Aorta (tissue), 5 donors: ENCODE measurements around the gene ZNF319. TPM values are rescaled to one million over a fixed set of nuclear protein-coding genes. Genes with fewer than 3 reads are reported as not detected.

ENCODE experiments used
- ATAC-seq: fragments of 200-7000 bp; cut with Tn5 transposase; one replicate; pipeline ENCODE4 v1.9.1; 2022; ENCODE audit warnings: moderate library complexity; ENCODE audit not compliant: low FRiP score
- DNase-seq, 2 donors: peaks; one replicate each; pipeline ENCODE4 v3.0.0-alpha.2; 2020
- H3K27ac ChIP-seq, 2 donors: one replicate each; pipeline ENCODE4 v1.5.1; 2013; ENCODE audit warnings: low read length in 2 of 2, mild to moderate bottlenecking in 2 of 2, moderate library complexity in 2 of 2, control low read depth in 1 of 2, inconsistent platforms in 1 of 2, low read depth in 1 of 2
- H3K27me3 ChIP-seq, 2 donors: one replicate each; pipeline ENCODE4 v1.6.1; 2013; ENCODE audit warnings: control low read depth in 1 of 2, low read length in 1 of 2, mild to moderate bottlenecking in 1 of 2, moderate library complexity in 1 of 2; ENCODE audit not compliant: insufficient read depth in 2 of 2, control insufficient read depth in 1 of 2
- H3K36me3 ChIP-seq, 2 donors: one replicate each; pipeline ENCODE4 v1.6.1; 2013; ENCODE audit warnings: control low read depth in 1 of 2, low read length in 1 of 2, mild to moderate bottlenecking in 1 of 2; ENCODE audit not compliant: insufficient read depth in 2 of 2, control insufficient read depth in 1 of 2
- H3K4me1 ChIP-seq, 2 donors: one replicate each; pipeline ENCODE4 v1.6.1; 2013; ENCODE audit warnings: low read length in 2 of 2, control low read depth in 1 of 2, mild to moderate bottlenecking in 1 of 2, moderate library complexity in 1 of 2; ENCODE audit not compliant: insufficient read depth in 2 of 2, control insufficient read depth in 1 of 2
- H3K4me3 ChIP-seq, 2 donors: one replicate each; pipeline ENCODE4 v1.5.1; 2013; ENCODE audit warnings: low read length in 2 of 2, control low read depth in 1 of 2, mild to moderate bottlenecking in 1 of 2
- H3K9me3 ChIP-seq: one replicate; pipeline ENCODE4 v1.6.1; 2013; ENCODE audit warnings: mild to moderate bottlenecking, low read length; ENCODE audit not compliant: control insufficient read depth
- WGBS, 2 donors: extraction: QIAGEN DNeasy Blood & Tissue Kit; methylation state at CpG; one replicate each; pipeline ENCODE4 v1.1.7; 2013; 5-methylcytosine and 5-hydroxymethylcytosine counted together
- intact Hi-C, 2 donors: fragments of 100-400 bp; cut with DNase I; formaldehyde crosslinking; loops; one replicate each; pipeline versions ENCODE4 v1.14.2 to v1.15.0; 2022
- polyA plus RNA-seq, 2 donors: library from polyadenylated mRNA; stranded (reverse); fragments of 200-250 nt; gene quantifications; one replicate each; pipeline ENCODE4 v1.2.3, GENCODE V29; 2013
- total RNA-seq, 2 donors: library from RNA; stranded (reverse); fragmentation: NEBNext Ultra II Directional; extraction: Animal tissue kit (Norgen Biotek cat#: 25700); gene quantifications; one replicate each; pipeline ENCODE4 v1.2.1, GENCODE V29; 2021
- donor health status: healthy with polysubstance abuse.
- donor health status: Bipolar disorder and iron deficiency.
- donor health status: DM: no; HTN: no; CAD: no.
- donor health status: DM: no; HTN: no; CAD: no.
- donor health status: DM: yes; HTN: yes; CAD: no.

Gene ZNF319
- total and polyA plus RNA-seq, 4 donors: 1.6 to 10.6 (median 5.6) TPM

GRCh38 chr16:58025351-58026138, 25.1 kb upstream of the ZNF319 start, which contains the start of gene MMP15:
TSS of gene MMP15 (plus strand) at chr16:58025754. CDS start at chr16:58026351, 597 bp downstream.
- peak; percentile 73 for ATAC-seq
- Histone ChIP-seq H3K4me3 (peak within 1 kb of the TSS; percentile 20 to 49), H3K9me3 (no peaks in the 10 kb centered on the region), H3K27me3 (no peaks in the 10 kb centered on the region), H3K27ac (peak within 1 kb of the TSS in 1 of 2 donors; percentile 14), H3K36me3 (no peaks in the 10 kb centered on the region), H3K4me1 (no peaks in the 10 kb centered on the region)
- WGBS, 2 donors: 0 to 1% methylated on average over 60 to 90 of the region's 90 CpGs
- intact Hi-C loops: loop anchor here (5.0 to 10.0 kb wide), 2 partner anchors 172 to 469 kb away; partner anchors contain the start of gene CSNK2A2 (in 2 of the 2)
- DNase-seq: peak; percentile 73 to 89

- no peaks in the 10 kb centered on the region for H3K36me3 ChIP-seq
- no peak for ATAC-seq
- intact Hi-C loops: loop anchor here (5.0 to 10.0 kb wide), 3 partner anchors 98 to 470 kb away; partner anchors contain the start of gene CSNK2A2 (in 2 of the 2)
- peak in 1 of 2 donors; percentile 78 for DNase-seq
- no peaks in the 10 kb centered on the region for H3K27me3 ChIP-seq
- 13 to 16% methylated on average over 57 of the region's 57 CpGs for WGBS, 2 donors
- no peaks in the 10 kb centered on the region for H3K4me1 ChIP-seq
- H3K4me3 ChIP-seq: peak overlapping the region; percentile 20 to 49
- H3K27ac ChIP-seq: no peak overlapping the region
- H3K9me3 ChIP-seq: no peaks in the 10 kb centered on the region
Measured at GRCh38 chr16:58024486-58025350, 24.2 kb upstream of the ZNF319 start.

- Histone ChIP-seq H3K9me3 (no peaks in the 10 kb centered on the region), H3K36me3 (peaks cover 0 to 2% of the 10 kb centered on the region in 2 donors), H3K4me1 (no peaks in the 10 kb centered on the region), H3K4me3 (no peak overlapping the region), H3K27me3 (no peaks in the 10 kb centered on the region), H3K27ac (no peak overlapping the region)
- ATAC-seq (no peak), DNase-seq (peak; percentile 86 to 93)
- 7 to 11% methylated on average over 17 to 18 of the region's 18 CpGs for WGBS, 2 donors
- intact Hi-C loops: loop anchor here (1.0 to 10.0 kb wide), 3 partner anchors 100 to 472 kb away; no protein-coding TSS in a partner anchor
Measured at GRCh38 chr16:58022601-58023371, 22.3 kb upstream of the ZNF319 start.

- ATAC-seq (no peak), DNase-seq (no peak)
- intact Hi-C loops: loop anchor here (1.0 to 10.0 kb wide), 3 partner anchors 100 to 473 kb away; no protein-coding TSS in a partner anchor
- peaks cover 0 to 2% of the 10 kb centered on the region in 2 donors for H3K36me3 ChIP-seq
- H3K9me3 ChIP-seq: no peaks in the 10 kb centered on the region
- H3K4me1 ChIP-seq: no peaks in the 10 kb centered on the region
- H3K4me3 ChIP-seq: no peak overlapping the region
- 71 to 76% methylated on average over 8 of the region's 8 CpGs for WGBS, 2 donors
- peak overlapping the region in 1 of 2 donors; percentile 3 for H3K27ac ChIP-seq
- no peaks in the 10 kb centered on the region for H3K27me3 ChIP-seq
Measured at GRCh38 chr16:58021661-58022551, 21.4 kb upstream of the ZNF319 start.

GRCh38 chr16:58020628-58021521, 20.4 kb upstream of the ZNF319 start:
- Histone ChIP-seq H3K36me3 (peaks cover 0 to 2% of the 10 kb centered on the region in 2 donors), H3K27ac (no peak overlapping the region), H3K4me1 (no peaks in the 10 kb centered on the region), H3K27me3 (no peaks in the 10 kb centered on the region), H3K9me3 (no peaks in the 10 kb centered on the region), H3K4me3 (no peak overlapping the region)
- ATAC-seq (no peak), DNase-seq (no peak)
- intact Hi-C loops: loop anchor here (5.0 to 10.0 kb wide), 2 partner anchors 101 to 474 kb away; no protein-coding TSS in a partner anchor
- WGBS, 2 donors: 60 to 63% methylated on average over 8 of the region's 8 CpGs

- Histone ChIP-seq H3K27ac (no peak overlapping the region), H3K4me1 (no peaks in the 10 kb centered on the region), H3K4me3 (no peak overlapping the region), H3K9me3 (no peaks in the 10 kb centered on the region), H3K36me3 (peaks cover 0 to 2% of the 10 kb centered on the region in 2 donors), H3K27me3 (no peaks in the 10 kb centered on the region)
- ATAC-seq: no peak
- intact Hi-C loops: loop anchor here (5.0 to 10.0 kb wide), 2 partner anchors 102 to 475 kb away; no protein-coding TSS in a partner anchor
- 82 to 83% methylated on average over 8 of the region's 8 CpGs for WGBS, 2 donors
- no peak for DNase-seq
Measured at GRCh38 chr16:58019866-58020538, 19.5 kb upstream of the ZNF319 start.
